ENCODE data around the gene LMCD1.

LMCD1 gene

GRCh38 chr3:8563146-8563545 is 61.5 kb downstream of the LMCD1 start:
- no peak for TF ChIP-seq EZH2phosphoT487 (conservative IDR thresholded peaks at IDR 0.05; ENCODE audit: low read length)
- TF ChIP-seq, protein P1, sequence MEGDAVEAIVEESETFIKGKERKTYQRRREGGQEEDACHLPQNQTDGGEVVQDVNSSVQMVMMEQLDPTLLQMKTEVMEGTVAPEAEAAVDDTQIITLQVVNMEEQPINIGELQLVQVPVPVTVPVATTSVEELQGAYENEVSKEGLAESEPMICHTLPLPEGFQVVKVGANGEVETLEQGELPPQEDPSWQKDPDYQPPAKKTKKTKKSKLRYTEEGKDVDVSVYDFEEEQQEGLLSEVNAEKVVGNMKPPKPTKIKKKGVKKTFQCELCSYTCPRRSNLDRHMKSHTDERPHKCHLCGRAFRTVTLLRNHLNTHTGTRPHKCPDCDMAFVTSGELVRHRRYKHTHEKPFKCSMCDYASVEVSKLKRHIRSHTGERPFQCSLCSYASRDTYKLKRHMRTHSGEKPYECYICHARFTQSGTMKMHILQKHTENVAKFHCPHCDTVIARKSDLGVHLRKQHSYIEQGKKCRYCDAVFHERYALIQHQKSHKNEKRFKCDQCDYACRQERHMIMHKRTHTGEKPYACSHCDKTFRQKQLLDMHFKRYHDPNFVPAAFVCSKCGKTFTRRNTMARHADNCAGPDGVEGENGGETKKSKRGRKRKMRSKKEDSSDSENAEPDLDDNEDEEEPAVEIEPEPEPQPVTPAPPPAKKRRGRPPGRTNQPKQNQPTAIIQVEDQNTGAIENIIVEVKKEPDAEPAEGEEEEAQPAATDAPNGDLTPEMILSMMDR (IDR thresholded peaks at IDR 0.05; ENCODE audit: insufficient read depth, low read length, poor library complexity, severe bottlenecking), result no peak
- Histone ChIP-seq H3K27ac (ENCODE audit: low read depth, low read length) (no peak overlapping the region), H3K9me3 (ENCODE audit: insufficient read depth, low read length) (no peaks in the 10 kb centered on the region), H4K20me1 (ENCODE audit: low read depth, low read length) (no peaks in the 10 kb centered on the region), H3K27me3 (ENCODE audit: low read length) (no peaks in the 10 kb centered on the region), H3K9me2 (replicated peaks; ENCODE audit: insufficient read depth, low read length) (no peaks in the 10 kb centered on the region), H3K4me2 (ENCODE audit: low read depth, low read length, poor library complexity, severe bottlenecking) (no peak overlapping the region), H3K4me3 (ENCODE audit: insufficient read depth, low read length, poor library complexity, severe bottlenecking) (no peak overlapping the region), H3F3A (ENCODE audit: insufficient read depth) (no peaks in the 10 kb centered on the region), H2AFZ (ENCODE audit: low read depth, low read length, severe bottlenecking) (no peak overlapping the region), H3K79me2 (ENCODE audit: insufficient read depth, low read length) (no peaks in the 10 kb centered on the region), H3K9ac (ENCODE audit: low read length) (no peak overlapping the region), H3K36me3 (ENCODE audit: low read length) (no peaks in the 10 kb centered on the region)

GRCh38 chr3:8563597-8563996 is 62.0 kb downstream of the LMCD1 start:
- H3F3A ChIP-seq (ENCODE audit: insufficient read depth), result no peaks in the 10 kb centered on the region
- no peak for TF ChIP-seq EZH2phosphoT487 (conservative IDR thresholded peaks at IDR 0.05; ENCODE audit: low read length)
- TF ChIP-seq, protein P1 (IDR thresholded peaks at IDR 0.05; ENCODE audit: insufficient read depth, low read length, poor library complexity, severe bottlenecking), result no peak
- H3K9me3 ChIP-seq (ENCODE audit: insufficient read depth, low read length), result no peaks in the 10 kb centered on the region
- no peaks in the 10 kb centered on the region for H3K27me3 ChIP-seq (ENCODE audit: low read length)
- no peaks in the 10 kb centered on the region for H3K79me2 ChIP-seq (ENCODE audit: insufficient read depth, low read length)
- H3K36me3 ChIP-seq (ENCODE audit: low read length), result no peaks in the 10 kb centered on the region
- H3K9ac ChIP-seq (ENCODE audit: low read length), result no peak overlapping the region
- no peaks in the 10 kb centered on the region for H3K9me2 ChIP-seq (replicated peaks; ENCODE audit: insufficient read depth, low read length)
- H2AFZ ChIP-seq (ENCODE audit: low read depth, low read length, severe bottlenecking), result no peak overlapping the region
- no peak overlapping the region for H3K4me2 ChIP-seq (ENCODE audit: low read depth, low read length, poor library complexity, severe bottlenecking)
- no peak overlapping the region for H3K4me3 ChIP-seq (ENCODE audit: insufficient read depth, low read length, poor library complexity, severe bottlenecking)
- H4K20me1 ChIP-seq (ENCODE audit: low read depth, low read length), result no peaks in the 10 kb centered on the region
- H3K27ac ChIP-seq (ENCODE audit: low read depth, low read length), result no peak overlapping the region

- Histone ChIP-seq H3K9ac (ENCODE audit: low read length) (no peak overlapping the region), H2AFZ (ENCODE audit: low read depth, low read length, severe bottlenecking) (no peak overlapping the region), H3K27me3 (ENCODE audit: low read length) (no peaks in the 10 kb centered on the region), H3K79me2 (ENCODE audit: insufficient read depth, low read length) (no peaks in the 10 kb centered on the region), H3K27ac (ENCODE audit: low read depth, low read length) (no peak overlapping the region), H3K4me2 (ENCODE audit: low read depth, low read length, poor library complexity, severe bottlenecking) (no peak overlapping the region), H3K4me3 (ENCODE audit: insufficient read depth, low read length, poor library complexity, severe bottlenecking) (no peak overlapping the region), H3K9me2 (replicated peaks; ENCODE audit: insufficient read depth, low read length) (no peaks in the 10 kb centered on the region), H3K9me3 (ENCODE audit: insufficient read depth, low read length) (no peaks in the 10 kb centered on the region), H3K36me3 (ENCODE audit: low read length) (no peaks in the 10 kb centered on the region), H4K20me1 (ENCODE audit: low read depth, low read length) (no peaks in the 10 kb centered on the region), H3F3A (ENCODE audit: insufficient read depth) (no peaks in the 10 kb centered on the region)
- TF ChIP-seq, protein P1 (IDR thresholded peaks at IDR 0.05; ENCODE audit: insufficient read depth, low read length, poor library complexity, severe bottlenecking), result no peak
- TF ChIP-seq EZH2phosphoT487 (conservative IDR thresholded peaks at IDR 0.05; ENCODE audit: low read length), result no peak
Measured at GRCh38 chr3:8565376-8565775, 63.8 kb downstream of the LMCD1 start.
